MCF 10A (cell line): Measurements from ENCODE around the gene CCNL2. TPM values are rescaled to one million over a fixed set of nuclear protein-coding genes. Genes with fewer than 3 reads are reported as not detected.
"Not testable (repeated sequence)": the region's sequence is repeated elsewhere in the genome, so short reads cannot be mapped to it uniquely, and the experiment has no call there.

ENCODE experiments used
- BruUV-seq: library from RNA; stranded (reverse); fragments of 400-500 nt; replicated peaks from 2 replicates; lab custom pipeline; 2021; lab: Mats Ljungman, UMichigan
- CTCF ChIA-PET: fragments of 300-600 bp; sonication (Branson Sonifier 250); formaldehyde crosslinking; extraction: SDS; loops from one replicate; lab custom pipeline; 2021; ENCODE audit warnings: antibody characterized with exemption, inconsistent platforms; lab: Yijun Ruan, JAX
- POLR2A ChIA-PET: fragments of 300-600, 350-650 bp; sonication (Branson Sonifier 250); formaldehyde crosslinking; extraction: SDS; loops from one replicate; lab custom pipeline; 2020; ENCODE audit warnings: antibody characterized with exemption, inconsistent platforms; lab: Yijun Ruan, JAX
- DNase-seq: peaks from one replicate; pipeline ENCODE4 v3.0.0-alpha.2; 2018; ENCODE audit not compliant: unreplicated experiment
- H3K27ac Mint-ChIP-seq: one replicate; pipeline ENCODE4 v1.8.0; 2022; ENCODE audit warnings: mild to moderate bottlenecking, low read depth, mixed read lengths; ENCODE audit not compliant: unreplicated experiment
- H3K27me3 Mint-ChIP-seq: one replicate; pipeline ENCODE4 v1.8.0; 2022; ENCODE audit warnings: mixed read lengths; ENCODE audit not compliant: insufficient read depth, unreplicated experiment
- H3K36me3 Mint-ChIP-seq: one replicate; pipeline ENCODE4 v1.8.0; 2022; ENCODE audit warnings: mild to moderate bottlenecking, moderate library complexity, mixed read lengths; ENCODE audit not compliant: insufficient read depth, unreplicated experiment
- H3K4me1 Mint-ChIP-seq: one replicate; pipeline ENCODE4 v1.8.0; 2022; ENCODE audit warnings: mixed read lengths; ENCODE audit not compliant: insufficient read depth, unreplicated experiment
- H3K4me3 Mint-ChIP-seq: one replicate; pipeline ENCODE4 v1.8.0; 2022; ENCODE audit warnings: mild to moderate bottlenecking, moderate library complexity, mixed read lengths; ENCODE audit not compliant: unreplicated experiment
- H3K9me3 Mint-ChIP-seq: one replicate; pipeline ENCODE4 v1.8.0; 2022; ENCODE audit warnings: mixed read lengths; ENCODE audit not compliant: unreplicated experiment
- intact Hi-C: fragments of 100-400 bp; cut with micrococcal nuclease; formaldehyde crosslinking; loops from 2 replicates; pipeline ENCODE4 v1.14.1; 2022
- total RNA-seq: library from RNA; stranded (reverse); gene quantifications from 2 replicates; pipeline ENCODE4 v1.2.3, GENCODE V29; 2022
- TF ChIP-seq, protein P1 (sequence below): fragments of 200-600 bp; IDR thresholded peaks from one replicate; pipeline ENCODE4 v1.8.0; 2022; ENCODE audit warnings: antibody characterized with exemption, mild to moderate bottlenecking; ENCODE audit not compliant: unreplicated experiment

Gene CCNL2
- total RNA-seq, 1 experiment from 2014 or later, result 248 TPM

DNA sequence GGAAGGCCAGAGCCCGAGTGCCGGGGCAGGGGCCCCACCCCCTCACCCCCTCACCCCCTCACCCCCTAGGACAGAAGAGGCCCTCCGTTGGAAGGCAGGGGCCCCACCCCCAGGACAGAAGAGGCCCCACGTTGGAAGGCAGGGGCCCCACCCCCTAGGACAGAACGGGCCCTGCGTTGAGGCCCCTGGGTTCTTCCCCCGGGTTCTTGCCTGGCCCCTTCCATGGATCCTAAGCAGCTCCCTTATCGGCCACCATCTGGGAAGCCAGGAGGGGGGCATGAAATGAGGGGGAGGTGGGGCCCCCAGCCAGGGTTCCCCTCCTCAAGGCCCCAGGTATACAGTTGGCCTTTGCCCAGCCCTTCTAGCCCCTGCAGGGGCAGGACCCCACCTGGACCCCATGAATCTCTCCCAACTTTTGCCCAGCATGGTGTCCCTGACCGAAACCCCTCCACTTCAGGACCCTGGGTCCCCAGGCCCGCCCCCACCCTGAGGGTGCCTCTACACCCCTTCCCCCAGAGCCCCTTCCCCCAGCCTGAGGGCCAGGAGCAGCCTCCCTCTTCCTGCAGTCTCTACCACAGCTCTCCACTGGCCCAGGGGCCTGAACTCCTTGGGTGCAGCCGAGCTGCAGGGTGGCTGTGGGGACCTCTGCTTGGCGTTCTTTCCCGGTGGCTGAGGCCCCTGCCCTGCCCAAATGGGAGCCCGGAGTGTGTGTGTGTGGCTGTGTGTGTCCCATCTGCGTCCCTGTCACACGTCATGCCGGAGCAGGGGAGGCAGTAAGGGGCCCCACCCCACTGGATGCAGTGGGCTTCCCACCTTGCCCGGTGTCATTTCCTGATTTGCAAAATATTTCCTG lies 32.1 kb upstream of the CCNL2 start:
- no peaks in the 10 kb centered on the region for H3K36me3 Mint-ChIP-seq
- ChIA-PET CTCF (interaction anchor here (2.8 kb wide), 1 partner anchor 10 kb away, joined by 11 read pairs; no protein-coding TSS in a partner anchor), POLR2A (no interaction called here)
- H3K27ac Mint-ChIP-seq, result no peak overlapping the region
- TF ChIP-seq, protein P1, sequence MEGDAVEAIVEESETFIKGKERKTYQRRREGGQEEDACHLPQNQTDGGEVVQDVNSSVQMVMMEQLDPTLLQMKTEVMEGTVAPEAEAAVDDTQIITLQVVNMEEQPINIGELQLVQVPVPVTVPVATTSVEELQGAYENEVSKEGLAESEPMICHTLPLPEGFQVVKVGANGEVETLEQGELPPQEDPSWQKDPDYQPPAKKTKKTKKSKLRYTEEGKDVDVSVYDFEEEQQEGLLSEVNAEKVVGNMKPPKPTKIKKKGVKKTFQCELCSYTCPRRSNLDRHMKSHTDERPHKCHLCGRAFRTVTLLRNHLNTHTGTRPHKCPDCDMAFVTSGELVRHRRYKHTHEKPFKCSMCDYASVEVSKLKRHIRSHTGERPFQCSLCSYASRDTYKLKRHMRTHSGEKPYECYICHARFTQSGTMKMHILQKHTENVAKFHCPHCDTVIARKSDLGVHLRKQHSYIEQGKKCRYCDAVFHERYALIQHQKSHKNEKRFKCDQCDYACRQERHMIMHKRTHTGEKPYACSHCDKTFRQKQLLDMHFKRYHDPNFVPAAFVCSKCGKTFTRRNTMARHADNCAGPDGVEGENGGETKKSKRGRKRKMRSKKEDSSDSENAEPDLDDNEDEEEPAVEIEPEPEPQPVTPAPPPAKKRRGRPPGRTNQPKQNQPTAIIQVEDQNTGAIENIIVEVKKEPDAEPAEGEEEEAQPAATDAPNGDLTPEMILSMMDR, result no peak
- DNase-seq, result no peak
- intact Hi-C loops, result no loop called here
- no TSS peak for BruUV-seq
- H3K9me3 Mint-ChIP-seq, result no peaks in the 10 kb centered on the region
- H3K27me3 Mint-ChIP-seq, result no peaks in the 10 kb centered on the region
- no peak overlapping the region for H3K4me3 Mint-ChIP-seq
- H3K4me1 Mint-ChIP-seq, result no peaks in the 10 kb centered on the region

DNA sequence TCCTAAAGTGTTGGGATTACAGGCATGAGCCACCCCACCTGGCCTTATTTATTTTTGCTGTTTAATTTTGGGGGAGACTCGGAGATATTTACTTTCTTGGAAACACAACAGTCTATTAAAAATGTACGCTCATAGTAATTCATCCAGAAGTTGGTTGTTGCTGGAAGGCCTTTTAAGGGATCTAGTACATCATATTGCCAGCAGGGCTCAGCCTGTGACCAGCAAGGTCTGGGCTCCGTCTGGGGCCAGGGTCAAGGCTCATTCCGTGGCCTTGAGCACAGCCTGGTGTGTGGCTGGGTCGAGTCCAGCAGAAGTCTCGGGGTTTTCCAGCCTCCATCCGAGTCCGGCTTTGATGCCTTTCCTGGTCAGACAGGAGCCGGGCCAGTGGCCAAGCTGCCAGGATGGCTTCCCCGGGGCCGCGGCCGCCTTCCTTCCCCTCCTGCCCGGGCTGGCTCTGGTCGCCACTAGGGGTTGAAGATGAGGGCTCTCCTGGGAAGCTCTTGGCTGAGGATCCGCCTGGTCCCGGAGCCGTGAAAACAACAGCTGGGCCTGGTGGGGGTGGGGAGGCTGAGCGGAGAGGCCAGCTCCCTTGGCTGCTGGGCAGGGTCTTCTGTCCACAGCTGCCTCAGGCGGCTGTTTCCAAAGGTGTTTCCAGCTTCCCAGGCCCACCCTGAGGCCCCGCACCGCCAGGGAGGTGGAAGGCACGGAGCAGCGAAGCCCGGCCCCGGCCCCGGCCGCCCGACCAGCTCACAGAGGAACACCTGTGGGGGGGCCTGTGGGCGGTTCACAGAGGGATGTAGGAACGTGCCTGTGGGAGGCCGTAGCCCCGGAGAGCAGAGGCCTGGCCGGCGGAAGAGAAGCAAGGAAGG lies 31.2 kb upstream of the CCNL2 start:
- no peaks in the 10 kb centered on the region for H3K27me3 Mint-ChIP-seq
- intact Hi-C loops, result no loop called here
- no TSS peak for BruUV-seq
- CTCF ChIA-PET, result interaction anchor here (2.8 kb wide), 1 partner anchor 11 kb away, joined by 11 read pairs; no protein-coding TSS in a partner anchor
- H3K4me3 Mint-ChIP-seq, result no peak overlapping the region
- H3K27ac Mint-ChIP-seq, result no peak overlapping the region
- POLR2A ChIA-PET, result interaction anchor here (1.2 kb wide), 1 partner anchor 74 kb away, joined by 3 read pairs; no protein-coding TSS in a partner anchor
- no peaks in the 10 kb centered on the region for H3K36me3 Mint-ChIP-seq
- DNase-seq, result no peak
- H3K4me1 Mint-ChIP-seq, result no peaks in the 10 kb centered on the region
- H3K9me3 Mint-ChIP-seq, result no peaks in the 10 kb centered on the region
- TF ChIP-seq, protein P1, result no peak

DNA sequence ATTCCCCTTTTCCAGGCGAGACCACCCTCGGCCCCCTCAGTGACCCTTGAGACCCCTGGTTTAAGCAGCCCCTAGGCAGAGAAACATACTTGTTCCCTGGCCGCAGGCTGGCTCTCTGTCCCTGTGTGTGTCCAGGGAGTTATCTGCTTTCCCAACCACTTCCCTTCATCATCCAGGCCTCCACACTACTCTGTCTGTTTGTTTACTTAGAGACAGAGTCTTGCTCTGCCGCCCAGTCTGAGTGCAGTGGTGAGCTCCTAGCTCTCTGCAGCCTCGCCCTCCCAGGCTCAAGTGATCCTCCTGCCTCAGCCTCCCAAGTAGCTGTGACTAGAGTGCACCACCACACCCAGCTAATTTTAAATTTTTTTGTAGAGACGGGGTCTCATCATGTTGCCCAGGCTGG lies 30.5 kb upstream of the CCNL2 start:
- Mint-ChIP-seq H3K27ac (no peak overlapping the region), H3K9me3 (no peaks in the 10 kb centered on the region), H3K4me1 (no peaks in the 10 kb centered on the region), H3K4me3 (no peak overlapping the region), H3K27me3 (no peaks in the 10 kb centered on the region), H3K36me3 (no peaks in the 10 kb centered on the region)
- POLR2A ChIA-PET, result interaction anchor here (1.2 kb wide), 1 partner anchor 74 kb away, joined by 3 read pairs; no protein-coding TSS in a partner anchor
- DNase-seq, result no peak
- intact Hi-C loops, result no loop called here
- TF ChIP-seq, protein P1, result no peak
- CTCF ChIA-PET, result interaction anchor here (2.8 kb wide), 1 partner anchor 11 kb away, joined by 11 read pairs; no protein-coding TSS in a partner anchor
- BruUV-seq, result no TSS peak

DNA sequence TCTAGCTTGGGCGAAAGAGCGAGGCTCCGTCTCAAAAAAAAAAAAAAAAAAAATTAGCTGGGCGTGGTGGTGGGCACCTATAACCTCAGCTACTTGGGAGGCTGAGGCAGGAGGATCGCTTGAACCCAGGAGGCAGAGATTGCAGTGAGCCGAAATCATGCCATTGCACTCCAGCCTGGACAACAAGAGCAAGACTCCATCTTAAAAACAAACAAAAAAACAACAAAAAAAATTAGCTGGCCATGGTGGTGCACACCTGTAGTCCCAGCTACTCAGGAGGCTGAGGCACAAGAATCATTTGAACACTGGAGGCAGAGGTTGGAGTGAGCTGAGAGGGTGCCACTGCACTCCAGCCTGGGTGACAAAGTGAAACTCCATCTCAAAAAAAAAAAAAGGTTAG lies 29.8 kb upstream of the CCNL2 start:
- intact Hi-C loops, H3K27ac Mint-ChIP-seq, H3K27me3 Mint-ChIP-seq, DNase-seq, H3K9me3 Mint-ChIP-seq, H3K36me3 Mint-ChIP-seq, BruUV-seq, H3K4me3 Mint-ChIP-seq, H3K4me1 Mint-ChIP-seq: not testable (repeated sequence)
- CTCF ChIA-PET, result interaction anchor here (0.7 to 2.8 kb wide), 2 partner anchors 12 to 16 kb away, joined by 3 to 11 read pairs; no protein-coding TSS in a partner anchor
- POLR2A ChIA-PET, result interaction anchor here (1.2 kb wide), 1 partner anchor 75 kb away, joined by 3 read pairs; no protein-coding TSS in a partner anchor
